ENCODE results near the gene IRX4. TPM values are rescaled to one million over a fixed set of nuclear protein-coding genes. Genes with fewer than 3 reads are reported as not detected.

Gene IRX4
- under 0.01 TPM in 1 of 2 replicates, not detected in the other for total RNA-seq

DNA sequence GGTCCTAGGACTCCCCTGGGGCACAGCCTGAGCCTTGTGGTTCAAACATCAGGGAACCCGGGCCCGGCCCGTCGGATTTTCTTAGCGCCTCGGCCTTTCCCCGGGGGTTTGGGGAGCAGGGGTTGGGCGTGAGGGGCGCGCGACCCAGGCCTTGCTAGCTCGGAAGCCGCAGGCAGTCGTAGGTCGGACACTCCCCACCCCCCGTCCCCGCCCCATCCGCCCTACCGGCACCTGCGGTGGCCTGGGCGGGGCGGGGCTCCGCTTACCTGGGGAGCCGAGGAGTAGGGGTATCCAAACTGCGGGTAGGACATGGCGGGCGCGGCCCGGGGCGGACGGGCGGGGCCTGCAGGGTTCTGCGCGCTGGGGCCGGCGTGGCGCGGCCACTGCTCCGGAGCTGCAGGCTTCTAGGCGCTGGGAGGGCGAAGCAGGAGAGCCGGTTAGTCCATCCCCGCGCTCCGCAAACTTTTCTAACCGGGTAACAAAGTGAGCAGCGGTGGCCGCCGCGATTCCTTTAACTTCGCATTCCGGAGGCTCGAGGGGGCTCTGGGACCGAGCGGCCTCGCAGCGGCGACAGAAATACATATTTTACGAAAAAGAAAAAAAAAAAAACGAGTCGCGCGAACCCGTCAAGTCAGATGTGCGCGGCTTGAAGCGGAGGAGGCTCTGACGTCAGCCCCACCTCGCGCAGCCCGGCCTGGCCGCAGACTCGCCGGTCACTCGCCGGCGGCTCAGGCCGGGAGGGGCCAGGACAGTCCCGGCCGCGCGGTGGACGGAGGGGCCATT is at the start of gene IRX4:
Gene IRX4, minus strand, starts transcription at position 589 of the 783 bp plus-strand sequence. Its CDS starts 278 bp downstream, at position 311.

Other genes with a start within 250 kb of the IRX4 start
- gene MRPL36, start 83.1 kb downstream of the IRX4 start, total RNA-seq: 69.6 and 96.5 TPM in 2 replicates
- gene NDUFS6, start 81.5 kb downstream of the IRX4 start, total RNA-seq: 100 and 103 TPM in 2 replicates